CD4-positive, alpha-beta T cell treated with Interleukin-21 for 1 hour (primary cell): ENCODE results near the gene CRABP2.

ENCODE experiments used
- DNase-seq: peaks from one replicate; pipeline ENCODE4 v3.0.0-alpha.2; 2020

Gene CRABP2

DNA sequence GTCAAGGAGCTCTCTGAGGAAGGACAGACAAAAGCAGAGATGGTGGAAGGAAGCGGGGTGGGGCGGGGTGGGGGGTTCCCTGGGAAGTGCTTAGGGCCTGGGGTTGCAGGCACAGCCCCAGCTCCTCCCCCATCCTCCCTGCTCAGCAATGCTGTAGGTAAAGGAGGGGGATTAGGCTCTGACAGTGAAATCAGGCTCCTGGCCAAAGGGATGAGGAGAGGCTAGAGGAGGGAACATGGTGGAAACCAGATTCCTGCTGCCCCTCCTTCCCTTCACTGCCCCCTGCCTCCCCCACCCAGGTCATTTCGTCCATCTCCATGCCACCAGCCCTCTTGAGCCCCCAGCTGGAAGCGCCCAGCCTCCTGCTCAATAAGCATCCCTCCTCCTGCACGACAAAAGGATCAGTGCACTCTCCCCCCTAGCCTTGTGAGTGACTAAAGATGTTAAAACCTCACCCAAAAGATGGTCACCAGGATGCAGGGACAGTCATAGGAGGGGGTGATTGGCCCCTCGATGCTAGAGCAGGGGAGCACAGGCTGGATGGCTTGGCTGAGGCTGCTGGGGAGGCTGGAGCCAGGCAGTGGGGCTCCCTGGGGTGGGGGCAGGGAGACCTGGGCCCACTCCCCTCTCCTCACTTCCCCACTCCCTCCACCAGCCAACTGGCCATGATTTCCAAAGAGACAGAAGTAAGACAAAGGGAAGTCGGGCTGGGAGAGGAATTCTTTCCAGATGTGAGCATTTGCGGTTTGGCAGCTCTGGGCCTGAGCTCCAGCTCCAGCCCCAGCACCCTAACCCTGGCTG lies 2.2 kb upstream of the CRABP2 start:
- no peak for DNase-seq

DNA sequence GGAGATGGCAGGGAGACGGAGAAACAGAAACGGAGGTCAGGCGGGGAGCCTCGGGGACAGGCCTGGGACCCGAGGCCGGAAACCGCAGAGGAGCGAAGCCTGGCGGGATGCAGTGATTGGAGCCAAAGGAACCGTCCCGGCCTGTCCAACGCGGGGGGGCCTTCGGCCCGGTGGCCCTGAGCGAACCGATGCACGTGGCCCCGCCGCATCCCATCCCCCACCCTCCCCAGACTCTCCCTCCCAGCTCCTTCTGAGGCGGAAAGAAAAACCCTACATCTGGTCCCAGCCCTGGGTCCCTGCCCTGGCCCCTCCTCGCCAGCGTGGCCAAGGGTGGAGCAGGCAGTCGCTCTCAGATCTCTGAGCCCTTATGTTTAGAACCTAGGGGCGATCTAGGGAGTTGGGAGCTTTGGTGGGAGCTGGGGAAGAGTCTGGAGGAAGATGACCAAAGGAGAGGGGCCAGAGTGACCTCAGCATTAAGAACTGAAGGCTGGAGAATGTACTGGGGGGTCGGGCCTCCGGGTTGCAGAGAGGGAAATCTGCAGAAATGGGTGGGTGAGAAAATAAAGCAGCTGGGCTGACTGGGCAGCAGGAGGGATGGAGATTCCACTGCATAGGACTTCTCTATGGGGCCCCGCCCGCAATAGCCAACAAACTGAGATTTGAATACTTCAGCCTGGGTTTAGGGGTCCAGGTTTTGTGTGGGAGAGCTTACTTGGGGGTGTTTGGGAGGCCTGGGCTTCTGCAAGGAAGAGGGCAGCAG lies 1.5 kb upstream of the CRABP2 start:
- peak; percentile 40 for DNase-seq

DNA sequence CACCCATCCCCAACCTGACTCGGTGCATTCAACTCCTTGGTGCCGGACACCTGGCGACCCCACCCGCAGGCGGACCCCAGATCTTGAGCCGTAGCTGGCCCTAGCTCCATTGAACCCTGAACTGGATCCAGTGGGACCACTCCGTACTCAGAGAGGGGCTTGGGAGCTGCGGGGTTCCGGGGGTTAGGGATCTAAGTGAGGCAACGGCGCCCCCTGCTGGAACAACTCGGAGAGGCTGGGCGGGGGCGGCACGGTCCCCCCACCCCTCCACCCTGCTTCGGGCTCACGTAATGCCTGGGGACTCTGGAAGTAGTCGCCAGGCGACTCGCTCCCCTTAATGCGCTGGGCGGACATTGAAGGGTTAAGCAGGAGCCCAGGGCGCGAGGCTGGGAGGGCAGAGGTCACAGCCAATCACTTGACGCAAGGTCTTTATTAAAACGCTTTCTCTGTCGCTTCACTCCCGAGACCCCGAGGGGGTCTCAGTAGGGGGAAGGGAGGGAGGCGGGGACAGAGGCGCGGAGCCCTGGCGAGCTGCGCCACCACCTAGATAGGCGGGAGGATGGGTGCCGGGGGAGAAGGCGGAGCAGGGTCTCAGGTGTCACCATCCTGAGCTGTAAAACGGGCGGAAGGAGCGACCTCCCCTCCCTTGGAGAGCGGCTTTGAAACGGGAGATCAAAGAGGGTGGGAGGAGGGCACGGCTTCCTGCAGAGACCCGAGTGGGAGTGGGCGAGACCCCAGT lies 704 bp upstream of the CRABP2 start:
- peak; percentile 70 for DNase-seq

DNA sequence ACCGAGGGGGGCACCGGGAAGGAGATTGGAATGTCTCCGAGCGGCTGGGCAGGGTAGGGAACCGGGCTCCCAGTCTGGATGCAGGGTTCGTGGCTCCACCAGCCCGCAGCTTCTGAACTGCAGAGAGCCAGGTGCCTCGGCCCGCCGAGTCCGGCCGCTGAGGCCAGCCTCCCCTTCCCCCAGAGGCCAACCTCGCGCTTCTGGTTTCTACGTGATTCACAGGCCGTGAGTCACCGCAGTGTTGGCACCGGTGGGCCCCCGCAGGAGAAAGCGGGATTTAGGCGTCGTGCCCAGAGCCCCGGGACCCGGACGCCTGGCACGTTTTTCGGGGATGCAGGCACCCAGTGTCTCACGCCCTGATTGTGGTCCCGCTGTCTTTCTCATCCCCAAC lies 458 bp downstream of the CRABP2 start:
- DNase-seq = no peak

DNA sequence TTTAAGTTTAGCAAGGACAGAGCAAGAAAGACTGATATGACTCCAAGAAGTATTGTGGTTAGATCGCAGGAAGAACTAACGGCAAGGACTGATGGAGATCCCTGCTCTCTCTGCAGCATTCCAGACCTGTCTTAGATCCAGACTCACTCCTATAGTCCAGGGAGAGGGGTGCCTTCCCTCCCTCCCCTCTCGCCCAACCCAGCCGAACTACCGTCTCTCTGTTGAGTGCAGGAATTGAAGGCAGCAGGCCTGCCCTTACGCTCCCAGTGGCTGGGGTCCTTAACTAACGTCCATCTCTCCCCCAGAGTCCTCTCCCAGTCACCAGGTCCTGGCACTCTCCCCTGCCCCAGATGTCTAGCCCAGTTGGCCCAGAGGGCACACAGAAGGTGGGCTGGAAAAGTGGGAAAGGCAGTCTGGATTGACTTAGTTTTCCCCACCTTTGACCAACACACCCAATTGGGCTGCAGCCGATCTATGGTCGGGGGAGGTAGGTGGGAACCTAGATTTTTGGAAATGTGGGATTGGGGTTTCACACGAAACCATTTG lies 1.1 kb downstream of the CRABP2 start:
- DNase-seq = no peak

DNA sequence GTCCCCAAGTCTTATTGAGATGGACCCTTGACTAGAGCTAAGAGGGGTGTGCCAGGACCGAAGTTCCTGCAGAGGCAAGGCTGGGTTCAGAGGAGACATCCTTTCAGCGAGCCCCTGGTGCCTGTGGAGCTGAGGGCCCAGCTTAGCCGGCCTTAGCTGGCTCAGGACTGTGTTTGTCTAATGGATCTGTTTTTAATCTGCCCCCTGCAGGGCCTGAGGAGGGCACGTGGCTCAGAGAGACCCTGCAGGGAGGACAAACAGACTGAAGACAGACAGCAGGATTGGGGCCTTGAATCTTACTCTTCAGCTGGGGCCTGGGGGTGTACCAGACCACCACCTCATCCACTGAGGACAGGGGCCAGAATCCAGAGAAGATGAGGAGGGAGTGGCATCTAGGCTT lies 1.6 kb downstream of the CRABP2 start:
- DNase-seq = no peak

DNA sequence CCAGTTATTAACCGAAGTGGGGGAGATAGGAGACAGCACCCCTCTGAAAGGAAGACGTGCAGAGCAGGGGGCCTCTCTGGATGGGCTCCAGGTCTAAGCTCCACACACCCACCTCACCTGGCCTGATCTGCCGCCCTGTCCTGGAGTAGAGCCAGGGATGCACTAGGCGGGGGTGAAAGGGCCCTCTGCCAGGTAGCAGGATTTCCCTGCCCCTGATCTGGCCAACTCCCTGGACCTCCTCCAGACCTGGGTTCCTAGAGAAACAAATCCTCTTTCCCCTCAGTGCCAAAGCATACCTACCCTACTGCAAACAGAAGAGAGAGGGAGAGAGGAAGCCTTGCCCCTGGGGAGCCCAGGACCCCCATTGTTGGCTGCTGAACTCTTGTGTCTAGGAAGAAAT lies 2.0 kb downstream of the CRABP2 start:
- no peak for DNase-seq

DNA sequence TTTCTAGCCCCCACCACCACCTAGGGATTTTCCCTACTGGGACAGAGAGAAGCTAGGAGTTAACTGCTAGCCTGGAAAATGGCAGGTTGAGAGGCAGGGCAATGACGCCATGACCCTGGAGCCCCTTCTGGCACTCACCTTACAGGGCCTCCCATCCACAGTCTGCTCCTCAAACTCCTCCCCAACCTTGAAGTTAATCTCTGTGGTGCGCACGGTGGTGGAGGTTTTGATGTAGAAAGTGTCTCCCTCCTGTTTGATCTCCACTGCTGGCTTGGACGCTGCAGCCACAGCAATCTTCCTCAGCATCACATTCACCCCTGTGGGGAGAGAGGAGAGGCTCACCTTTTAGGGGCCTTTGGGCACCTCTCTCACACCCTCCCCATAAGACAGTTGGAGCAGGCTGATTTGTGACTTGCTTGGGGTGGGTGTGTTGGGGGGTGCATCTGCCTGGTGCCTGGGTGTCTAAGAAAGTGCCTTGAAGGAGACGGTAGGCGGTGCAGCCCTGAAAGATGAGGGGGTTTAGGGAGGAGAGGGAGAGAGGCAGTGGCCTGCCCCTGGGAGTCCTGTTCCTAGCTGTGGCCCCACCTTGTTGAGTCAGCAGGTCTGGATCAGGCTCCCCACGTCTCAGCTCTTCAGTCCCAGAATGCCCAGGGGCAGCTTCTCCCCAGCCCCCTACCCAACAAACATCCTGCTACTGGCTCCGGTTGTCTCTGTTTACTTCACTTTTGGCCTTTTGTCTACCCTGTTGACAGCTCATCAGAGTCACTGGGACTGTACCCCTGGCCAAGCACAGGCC lies 4.4 kb downstream of the CRABP2 start:
- DNase-seq = no peak

DNA sequence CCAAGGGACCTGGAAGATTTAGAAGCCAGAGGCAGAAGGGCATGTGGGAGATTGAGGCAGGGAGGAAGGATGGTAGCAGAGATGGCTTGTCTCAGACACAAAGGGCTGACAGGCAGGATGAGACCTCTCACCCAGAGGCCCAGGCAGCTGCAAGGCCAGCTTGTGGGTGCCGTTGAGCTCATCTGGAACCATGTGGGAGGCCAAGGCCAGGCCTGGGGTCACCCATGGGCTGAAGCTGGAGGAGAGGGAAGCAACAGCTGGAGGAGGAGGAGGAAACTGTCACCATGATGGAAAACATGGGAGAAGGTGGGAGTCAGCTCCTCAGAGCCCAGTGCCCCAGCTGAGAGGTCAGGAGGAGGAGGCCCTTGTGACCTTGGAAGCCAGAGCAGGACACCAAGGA lies 6.4 kb downstream of the CRABP2 start:
- DNase-seq = no peak

DNA sequence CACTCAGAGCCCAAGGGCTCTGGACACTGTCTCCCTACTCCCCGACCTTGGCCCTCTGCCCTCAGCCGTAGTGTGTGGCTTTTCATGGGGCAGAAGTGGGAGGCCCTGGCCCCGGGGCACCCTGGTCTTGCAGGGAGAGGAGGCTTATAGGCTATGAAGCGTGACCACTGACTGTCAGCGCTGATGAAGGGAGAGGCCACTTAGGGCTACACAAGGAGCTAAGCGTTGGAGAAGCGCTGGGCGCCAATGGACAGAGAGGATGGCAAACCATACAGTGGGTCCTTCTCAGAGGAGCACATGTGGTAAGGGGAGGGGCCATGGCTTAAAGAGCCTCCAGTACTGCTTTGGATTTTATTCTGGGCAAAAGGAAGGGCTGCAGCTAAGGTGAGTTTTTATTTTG lies 7.9 kb downstream of the CRABP2 start:
- DNase-seq = no peak

DNA sequence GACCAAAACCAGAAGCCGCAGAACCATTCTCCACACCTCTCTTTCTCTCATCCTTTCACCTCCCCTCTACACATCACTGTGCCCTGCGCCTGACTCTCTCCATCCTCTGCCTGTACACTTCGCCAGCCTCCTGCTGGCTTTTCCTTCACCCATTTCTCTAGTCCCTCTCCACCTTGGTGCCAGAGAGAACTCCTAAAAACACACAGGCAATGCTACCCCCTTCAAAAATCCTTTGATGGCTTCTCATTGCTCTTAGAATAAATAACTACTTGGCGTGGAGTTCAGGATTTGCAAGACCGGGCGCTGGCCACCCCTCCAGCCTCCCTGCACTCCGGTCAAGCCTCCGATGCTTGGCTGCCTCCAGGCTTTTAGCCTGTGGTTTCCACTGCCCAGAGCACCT lies 8.6 kb downstream of the CRABP2 start:
- DNase-seq = no peak

DNA sequence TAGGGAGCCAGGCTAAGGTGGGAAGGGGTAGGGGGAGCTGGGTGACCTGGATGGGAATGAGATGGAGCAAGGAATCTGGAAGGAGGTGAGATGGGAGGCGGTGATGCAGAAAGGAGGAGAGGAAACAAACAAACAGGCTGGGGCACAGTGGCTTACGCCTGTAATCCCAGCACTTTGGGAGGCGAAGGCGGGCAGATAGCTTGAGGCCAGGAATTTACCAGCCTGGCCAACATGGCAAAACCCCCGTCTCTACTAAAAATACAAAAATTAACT lies 10.8 kb downstream of the CRABP2 start:
- no peak for DNase-seq

DNA sequence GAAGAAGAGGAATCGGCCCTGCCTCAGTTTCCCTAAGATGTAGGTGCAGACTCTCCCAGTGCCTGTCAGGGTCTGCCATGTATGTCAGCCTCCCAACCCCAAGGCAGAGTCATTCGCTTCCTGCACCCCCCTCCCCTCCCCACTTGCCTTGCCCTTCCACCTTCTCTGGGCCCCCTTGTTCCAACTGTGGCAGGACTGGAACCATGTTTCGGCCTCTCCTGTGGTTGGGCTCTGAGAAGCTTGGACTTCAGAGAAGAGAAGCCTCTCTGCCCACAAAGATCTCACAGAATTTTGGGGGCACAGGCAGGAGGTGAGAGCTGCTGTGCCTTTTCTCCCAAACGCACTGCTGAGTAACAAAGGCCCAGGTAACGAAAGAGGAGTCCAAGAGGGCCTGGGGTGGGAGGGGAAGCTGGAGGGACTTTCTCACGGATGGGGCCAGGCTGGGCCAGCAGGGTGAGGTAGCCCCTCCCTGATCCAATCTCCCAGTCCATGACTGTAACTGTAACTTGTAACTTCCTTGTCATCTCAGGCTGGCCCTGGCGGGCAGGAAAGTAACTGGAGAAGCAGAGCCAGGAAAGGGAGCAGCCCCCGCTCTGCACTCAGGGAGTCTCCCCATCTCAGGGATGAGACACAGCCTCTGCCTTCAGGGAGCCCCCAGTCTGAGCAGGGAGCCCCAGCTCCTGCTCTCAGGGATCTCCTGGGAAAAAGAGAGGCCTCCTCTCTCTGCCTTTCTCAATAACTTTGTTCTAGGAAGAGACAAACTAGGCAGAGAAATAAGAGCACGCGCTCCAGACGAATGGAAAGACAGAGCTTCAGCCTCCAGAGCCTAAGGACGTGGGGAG lies 11.3 kb downstream of the CRABP2 start:
- DNase-seq = no peak

DNA sequence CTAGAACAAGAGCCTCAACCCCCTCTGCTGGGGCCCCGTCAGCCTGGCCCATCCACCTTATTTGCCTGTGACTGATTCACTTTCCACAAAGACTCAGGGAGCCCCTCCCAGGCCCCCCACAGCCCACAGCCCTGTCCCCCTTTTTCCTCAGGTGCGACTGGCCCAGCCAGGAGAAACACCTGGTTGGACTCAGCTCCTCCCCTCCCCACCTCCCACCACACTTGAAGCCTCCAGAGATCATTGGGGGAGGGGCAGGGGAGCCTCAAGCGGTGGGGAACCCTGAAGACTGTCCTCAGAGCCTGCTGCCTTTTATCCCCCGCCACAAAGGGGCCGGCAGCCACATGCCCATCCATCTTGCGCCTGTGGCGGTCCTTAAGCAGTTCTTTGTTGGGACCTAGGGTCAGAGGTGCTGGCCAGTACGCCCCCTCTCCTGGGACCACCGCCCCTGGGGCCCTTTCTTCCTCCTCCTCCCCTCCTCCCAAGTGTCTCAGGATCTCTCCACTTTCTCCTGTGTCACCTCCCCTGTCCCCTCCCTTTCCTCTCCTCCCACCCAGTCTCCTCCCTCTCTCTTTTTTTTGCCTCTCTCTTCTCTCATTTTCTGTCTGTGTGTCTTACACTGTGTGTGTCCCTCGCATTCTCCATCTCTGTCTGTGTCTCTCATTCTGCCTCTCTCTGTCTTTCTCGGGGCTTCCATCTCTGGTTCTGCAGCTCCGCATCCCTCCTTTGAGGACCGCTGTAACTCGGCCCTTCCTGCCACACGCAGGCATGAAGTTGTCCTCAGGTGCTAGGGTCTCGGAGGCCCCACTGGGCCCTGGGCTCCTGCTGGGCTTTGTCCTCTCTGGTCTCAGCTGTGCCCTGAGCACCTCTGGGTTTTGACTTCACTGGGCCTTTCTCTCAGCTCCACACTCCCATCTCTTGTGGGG lies 12.2 kb downstream of the CRABP2 start:
- peak; percentile 31 for DNase-seq

DNA sequence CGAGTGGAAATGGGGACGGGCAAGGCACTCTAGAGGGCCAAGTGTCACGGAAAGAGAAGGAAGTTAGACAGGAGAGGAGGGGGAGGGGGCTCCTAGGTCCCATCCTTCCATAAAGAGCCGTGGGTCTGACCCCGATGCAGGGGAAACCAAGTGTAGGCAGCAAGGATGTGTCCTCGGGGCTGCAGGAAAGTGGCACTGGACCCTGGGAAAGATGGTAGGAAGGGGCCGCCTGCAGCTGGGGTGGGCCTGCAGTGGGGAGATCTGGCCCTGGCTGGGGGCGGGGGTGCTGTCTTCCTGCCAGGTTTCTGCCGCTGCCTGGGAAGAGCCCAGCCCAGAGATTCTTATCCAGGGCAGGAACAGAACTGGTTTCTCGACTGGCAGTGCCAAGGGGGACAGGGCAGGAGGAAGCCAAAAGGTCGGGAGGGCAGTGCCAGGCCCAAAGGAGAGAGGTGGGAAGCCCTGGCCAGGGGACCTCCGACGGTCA lies 12.9 kb downstream of the CRABP2 start:
- no peak for DNase-seq

DNA sequence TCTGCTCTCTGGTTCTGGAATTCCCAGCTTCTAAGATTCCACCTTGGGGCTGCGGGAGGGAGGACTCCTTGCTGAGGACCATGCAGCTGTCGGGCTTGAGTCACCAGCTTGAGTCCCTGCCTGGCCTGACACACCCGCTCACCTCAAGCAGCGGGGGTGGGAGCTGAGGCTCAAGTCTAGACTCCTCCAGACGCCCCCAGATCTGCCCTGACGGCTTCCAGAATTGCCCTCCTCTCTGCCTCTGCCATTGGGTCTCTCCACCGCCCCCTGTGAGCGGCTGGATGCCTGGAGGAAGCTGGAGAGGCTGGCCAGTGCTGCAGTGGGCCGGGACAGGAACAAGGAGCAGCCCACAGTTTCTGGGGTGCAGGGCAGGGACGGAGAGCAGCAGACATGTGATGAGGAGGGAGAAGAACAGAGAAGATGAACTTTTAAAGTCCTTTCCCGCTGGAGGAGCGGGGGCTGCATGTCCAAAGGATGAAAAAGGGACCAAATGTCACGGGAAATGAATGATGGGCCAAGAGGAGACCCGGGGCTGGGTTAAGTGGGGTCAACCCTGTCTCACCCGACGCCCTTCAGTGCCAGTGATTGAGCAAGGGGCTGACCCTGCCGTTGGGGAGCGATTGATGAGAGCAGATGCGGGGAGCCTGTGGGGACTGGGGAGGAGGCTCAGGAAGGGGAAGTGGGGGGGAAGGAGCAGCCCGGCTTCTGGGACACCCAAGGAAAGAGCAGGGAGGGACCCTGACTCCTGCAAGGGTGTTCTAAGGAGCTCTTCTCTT lies 13.5 kb downstream of the CRABP2 start:
- DNase-seq = no peak

DNA sequence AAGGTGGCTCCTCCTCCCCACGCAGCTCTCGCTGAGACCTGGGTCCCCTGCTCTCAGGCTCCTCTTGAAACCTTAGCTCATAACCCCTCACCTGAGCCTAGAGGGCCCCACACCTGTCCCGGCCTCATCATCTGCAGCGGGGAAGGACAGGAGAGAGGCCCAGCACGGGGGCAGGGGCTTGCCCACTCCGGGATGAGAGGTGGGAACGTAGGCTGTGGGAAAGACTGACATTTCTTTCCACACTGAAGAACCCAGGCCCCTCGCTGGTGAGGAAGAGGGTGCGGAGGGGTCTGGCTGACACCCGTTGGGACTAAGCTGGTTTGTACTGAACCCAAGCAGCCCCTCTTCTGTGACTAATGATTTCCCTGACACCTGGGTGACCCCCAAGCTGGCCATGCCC lies 14.2 kb downstream of the CRABP2 start:
- no peak for DNase-seq

DNA sequence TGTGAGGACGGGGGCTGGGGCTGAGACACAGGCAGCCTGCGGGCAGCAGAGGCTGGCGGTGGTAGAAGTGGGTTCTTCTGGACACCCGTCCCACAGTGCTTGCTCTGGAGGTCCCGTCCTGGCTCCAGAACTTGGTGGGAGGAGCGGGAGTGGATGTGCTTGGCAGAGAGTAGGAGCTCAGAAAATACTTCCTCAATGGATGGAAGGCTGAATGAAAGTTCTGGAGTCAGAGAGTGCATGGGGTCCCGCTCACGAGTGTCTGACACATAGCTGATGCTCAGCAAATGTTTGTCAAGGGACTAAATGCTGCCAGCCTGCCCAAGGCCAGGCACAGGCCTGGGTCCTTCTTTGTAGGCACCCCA lies 14.7 kb downstream of the CRABP2 start:
- no peak for DNase-seq

DNA sequence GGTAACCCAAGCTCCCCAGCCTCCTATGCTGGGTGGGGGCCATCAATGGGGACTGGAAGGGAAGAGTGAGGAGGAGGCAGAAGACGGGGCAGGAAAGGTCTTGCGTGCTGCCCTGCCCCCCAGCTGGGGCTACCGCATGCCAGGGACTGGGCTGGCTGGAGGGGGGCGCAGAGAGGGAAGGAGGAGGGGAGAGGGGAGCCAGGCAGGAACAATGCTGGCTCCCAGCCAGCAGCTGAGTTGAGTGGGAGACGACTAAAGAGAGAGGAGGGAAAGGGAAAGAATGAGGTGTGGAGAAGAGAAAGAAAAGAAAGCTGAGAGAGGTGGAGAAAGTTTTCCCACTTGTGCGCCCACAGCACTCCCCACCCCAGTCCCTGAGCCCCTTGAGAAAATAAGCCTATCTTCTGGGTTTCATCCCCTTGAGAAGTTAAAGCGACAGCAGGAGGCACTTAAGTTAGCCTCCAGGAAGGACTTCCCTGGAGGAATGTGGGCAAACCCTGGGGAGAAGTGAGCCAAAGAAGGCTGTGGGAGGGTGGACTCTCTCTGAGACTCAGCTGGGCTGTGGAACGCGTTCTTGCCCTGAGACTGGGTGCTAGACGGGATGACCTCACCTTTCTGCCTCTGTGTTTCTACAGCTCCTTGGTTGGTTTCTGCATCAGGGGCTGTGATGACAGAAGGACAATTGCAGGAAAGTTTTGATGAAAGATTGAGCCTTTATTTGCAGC lies 15.3 kb downstream of the CRABP2 start:
- DNase-seq = no peak
